Activated CD8-positive, alpha-beta memory T cell treated with anti-CD3 and anti-CD28 coated beads, Interleukin-2, amount 50 U/mL, for 24 hours (primary cell): Measurements from ENCODE around the gene TTLL10.

Experiments
- DNase-seq: peaks from one replicate; pipeline ENCODE4 v3.0.0-alpha.2; 2020; ENCODE audit errors: extremely low read depth

TTLL10 gene

GRCh38 chr1:1157914-1158710 lies 15.6 kb upstream of the TTLL10 start:
- no peak for DNase-seq

GRCh38 chr1:1160281-1160930 lies 13.3 kb upstream of the TTLL10 start:
- DNase-seq = no peak

- DNase-seq = no peak
Measured at GRCh38 chr1:1161078-1161682, 12.5 kb upstream of the TTLL10 start.

GRCh38 chr1:1161683-1162079 lies 12.0 kb upstream of the TTLL10 start:
- DNase-seq = no peak

GRCh38 chr1:1162597-1163537 lies 10.8 kb upstream of the TTLL10 start:
- no peak for DNase-seq

GRCh38 chr1:1163538-1164070 lies 10.1 kb upstream of the TTLL10 start:
- DNase-seq = no peak

- no peak for DNase-seq
Measured at GRCh38 chr1:1164361-1164700, 9.3 kb upstream of the TTLL10 start.

GRCh38 chr1:1164701-1165451 lies 8.8 kb upstream of the TTLL10 start:
- DNase-seq = no peak

- DNase-seq = no peak
Measured at GRCh38 chr1:1165485-1165884, 8.2 kb upstream of the TTLL10 start.

- no peak for DNase-seq
Measured at GRCh38 chr1:1165900-1166421, 7.7 kb upstream of the TTLL10 start.

- no peak for DNase-seq
Measured at GRCh38 chr1:1166642-1167397, 6.9 kb upstream of the TTLL10 start.

- DNase-seq = no peak
Measured at GRCh38 chr1:1167398-1167821, 6.3 kb upstream of the TTLL10 start.

GRCh38 chr1:1167841-1168450 lies 5.7 kb upstream of the TTLL10 start:
- DNase-seq = no peak

GRCh38 chr1:1168451-1169411 lies 4.9 kb upstream of the TTLL10 start:
- no peak for DNase-seq

GRCh38 chr1:1169429-1170214 lies 4.1 kb upstream of the TTLL10 start:
- DNase-seq = no peak

GRCh38 chr1:1170215-1171091 lies 3.2 kb upstream of the TTLL10 start:
- DNase-seq = no peak

- no peak for DNase-seq
Measured at GRCh38 chr1:1171161-1171545, 2.5 kb upstream of the TTLL10 start.
